NCI-H82 treated with DMSO at 0.1 percent for 48 hours (cell line): ENCODE measurements around the gene MTMR2.
A peak's percentile ranks its signal among the peaks of the same experiment; 100 is the strongest.
"Not testable (repeated sequence)": the region's sequence is repeated elsewhere in the genome, so short reads cannot be mapped to it uniquely, and the experiment has no call there.

Experiments used
- DNase-seq: peaks from one replicate; lab custom pipeline; 2025; ENCODE audit not compliant: unreplicated experiment; lab: John Stamatoyannopoulos, UW

MTMR2 gene

GRCh38 chr11:95886462-95886861 lies 37.4 kb downstream of the MTMR2 start:
- DNase-seq = no peak

- no peak for DNase-seq
Measured at GRCh38 chr11:95884802-95885201, 39.1 kb downstream of the MTMR2 start.

GRCh38 chr11:95884376-95884775 lies 39.5 kb downstream of the MTMR2 start:
- DNase-seq = no peak

GRCh38 chr11:95883381-95883780 lies 40.5 kb downstream of the MTMR2 start:
- no peak for DNase-seq

DNA sequence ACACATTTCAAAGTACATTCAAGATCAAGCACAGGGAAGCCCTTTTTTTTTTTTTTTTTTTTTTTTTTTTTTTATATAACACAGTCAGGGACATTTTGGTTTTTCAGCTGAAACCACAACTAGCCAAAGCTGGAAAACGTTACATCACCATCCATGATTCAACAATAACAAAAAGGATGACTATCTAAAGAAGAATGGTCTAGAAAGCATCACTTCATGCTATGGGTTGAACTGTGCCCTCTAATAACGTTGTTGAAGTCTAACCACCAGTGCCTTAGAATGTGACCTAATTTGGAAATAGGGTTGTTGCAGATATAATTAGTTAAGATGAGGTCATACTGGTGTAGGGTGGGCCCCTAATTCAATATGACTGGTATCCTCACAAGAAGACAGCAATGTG lies 46.6 kb downstream of the MTMR2 start:
- DNase-seq = no peak

GRCh38 chr11:95870877-95871276 lies 53.0 kb downstream of the MTMR2 start:
- DNase-seq = not testable (repeated sequence)

DNA sequence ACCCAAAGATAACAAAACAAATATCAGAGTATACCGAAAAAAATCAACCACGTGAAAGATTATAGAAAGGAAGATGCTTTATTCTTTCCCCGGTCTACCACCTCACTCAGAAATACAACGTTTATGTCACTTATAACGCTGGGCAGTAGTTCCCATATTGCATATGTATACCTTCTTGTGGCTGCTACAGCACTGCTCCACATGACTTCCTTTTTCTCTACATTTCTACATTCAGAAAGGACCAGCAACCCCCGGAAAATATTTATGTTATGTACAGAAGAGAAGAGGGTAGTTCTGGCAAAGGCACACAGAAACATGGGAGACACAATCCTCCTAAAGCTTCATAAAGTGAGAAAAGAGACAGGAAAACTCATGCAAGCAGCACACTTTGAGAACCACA lies 56.8 kb downstream of the MTMR2 start:
- no peak for DNase-seq

DNA sequence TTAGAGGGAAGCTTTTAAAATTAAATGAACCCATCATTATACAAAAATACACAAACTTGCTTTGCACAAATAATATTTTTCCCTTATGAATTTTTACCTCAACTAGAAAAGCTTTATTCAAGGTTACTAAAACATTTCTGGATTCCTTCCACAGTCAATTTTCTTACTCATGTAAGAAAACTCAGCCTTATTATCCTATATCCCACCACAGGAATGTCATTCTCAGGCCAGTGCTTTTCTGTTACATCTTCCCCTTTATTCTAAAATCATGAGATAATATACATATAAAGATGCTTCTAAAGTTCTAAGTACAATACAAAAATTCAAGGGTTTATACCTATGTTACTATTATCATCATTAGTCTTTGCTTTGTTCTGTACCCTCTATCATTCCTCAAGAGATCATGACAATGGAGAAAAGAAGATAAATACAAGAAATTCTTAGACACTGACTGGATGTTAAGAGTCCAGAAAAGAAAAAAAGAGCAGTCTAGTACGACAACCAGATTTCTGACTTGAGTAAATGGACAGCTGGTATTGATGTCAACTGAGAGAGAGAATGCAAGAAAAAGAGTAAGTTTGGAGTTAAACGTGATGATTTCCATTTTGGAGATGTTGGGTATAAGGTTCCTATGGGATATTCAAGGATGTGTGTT lies 60.3 kb downstream of the MTMR2 start:
- no peak for DNase-seq

DNA sequence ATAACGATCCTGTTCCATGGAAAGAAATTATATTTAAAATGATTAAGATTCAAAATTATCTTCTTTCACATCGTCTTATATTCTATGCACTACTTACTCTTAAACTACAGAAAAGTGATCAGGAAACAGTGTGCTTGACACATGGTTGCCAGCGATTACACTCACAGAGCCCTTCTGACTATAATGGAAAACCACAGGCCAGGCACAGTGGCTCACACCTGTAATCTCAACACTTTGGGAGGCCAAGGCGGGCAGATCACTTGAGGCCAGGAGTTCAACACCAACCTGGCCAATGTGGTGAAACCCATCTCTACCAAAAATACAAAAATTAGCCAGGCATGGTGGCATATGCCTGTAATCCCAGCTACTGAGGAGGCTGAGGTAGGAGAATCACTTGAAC lies 63.9 kb downstream of the MTMR2 start:
- not testable (repeated sequence) for DNase-seq

- not testable (repeated sequence) for DNase-seq
Measured at GRCh38 chr11:95854362-95854761, 69.5 kb downstream of the MTMR2 start.

DNA sequence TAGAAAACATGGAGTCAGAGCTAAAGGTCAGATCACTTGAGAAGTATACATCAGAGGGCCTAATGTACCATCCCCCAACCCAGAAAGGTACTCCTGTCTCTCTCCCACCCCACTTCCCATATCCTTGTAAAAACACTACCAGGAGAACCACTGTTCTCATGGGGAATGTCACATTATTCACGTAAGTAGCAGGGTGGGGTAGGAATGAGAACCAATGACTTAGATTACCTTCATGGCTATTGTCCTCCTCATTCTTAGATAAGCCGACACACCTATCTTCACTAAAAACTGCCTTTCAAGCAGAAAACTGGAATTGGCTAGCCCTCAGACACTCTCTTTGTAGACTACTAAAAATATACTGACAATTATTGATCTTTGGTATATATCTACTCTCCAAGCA lies 70.0 kb downstream of the MTMR2 start:
- no peak for DNase-seq

DNA sequence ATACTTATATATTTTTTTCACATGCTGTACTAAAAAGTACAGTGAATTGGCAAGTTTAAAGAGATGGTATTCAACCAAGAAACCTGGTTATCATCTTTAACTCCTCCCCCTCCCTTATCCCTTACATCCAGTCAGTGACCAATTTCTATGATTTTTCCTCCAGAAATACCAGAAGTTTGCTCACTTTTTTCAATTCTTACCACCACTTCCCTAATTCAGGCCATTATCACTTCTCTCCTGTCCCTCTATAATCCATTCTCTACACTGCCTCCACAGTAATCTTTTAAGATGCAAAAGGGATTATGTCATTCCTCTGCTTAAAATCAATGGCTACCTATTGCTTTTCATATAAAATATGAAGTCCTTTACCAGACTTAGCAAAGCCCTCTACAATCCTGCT lies 70.8 kb downstream of the MTMR2 start:
- peak; percentile 49 for DNase-seq

DNA sequence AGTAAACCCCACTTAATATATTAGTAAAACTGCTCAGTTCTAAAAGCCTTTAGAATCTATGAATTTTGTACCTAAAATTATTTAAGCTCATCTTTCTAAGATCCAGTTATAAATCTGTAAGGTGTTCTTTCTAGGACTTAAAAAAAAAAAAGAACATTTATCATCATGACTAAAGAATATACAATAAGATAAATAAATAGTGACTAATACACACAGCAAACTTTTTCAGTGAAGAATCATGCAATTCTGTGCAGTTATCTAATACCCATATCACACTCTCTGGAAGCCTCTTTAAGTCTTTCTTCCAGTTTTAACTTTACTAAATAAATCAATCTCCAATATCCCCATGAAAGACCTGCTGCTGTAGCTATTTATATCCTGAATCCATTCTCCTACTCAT lies 73.8 kb downstream of the MTMR2 start:
- DNase-seq = no peak

DNA sequence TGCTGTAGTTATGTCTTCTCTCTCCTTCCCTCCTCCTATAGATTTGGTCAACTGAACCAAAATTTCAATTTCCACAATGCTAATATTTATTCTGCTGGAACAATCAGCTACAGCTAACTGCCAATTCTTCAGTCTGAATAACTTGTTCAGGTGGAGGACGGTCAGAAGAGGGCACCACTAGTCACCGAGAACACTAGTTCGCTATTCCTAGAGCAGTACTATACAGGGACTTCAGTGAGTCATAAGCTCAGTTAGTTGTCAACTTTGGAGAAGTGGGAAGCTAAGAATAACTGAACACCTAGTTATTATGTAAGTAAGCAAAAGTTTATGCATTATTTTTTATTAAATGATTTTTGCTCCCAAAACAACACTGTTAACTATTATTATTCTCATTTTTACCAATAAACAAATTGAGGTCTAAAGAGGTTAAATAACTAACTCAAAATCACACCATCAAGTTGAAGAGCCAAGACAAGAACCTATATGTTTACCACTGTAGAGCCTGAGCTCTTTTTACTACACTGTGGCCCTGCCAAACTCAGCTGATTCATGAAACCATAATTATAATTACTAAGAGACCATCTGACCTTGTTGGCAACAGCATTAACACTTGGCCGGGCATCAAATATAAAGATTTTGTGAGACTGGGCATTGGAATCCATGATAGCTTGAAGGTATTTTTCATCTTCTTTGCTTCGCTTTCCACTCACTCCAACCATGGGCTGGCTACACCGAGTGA lies 74.7 kb downstream of the MTMR2 start:
- peak; percentile 15 for DNase-seq

DNA sequence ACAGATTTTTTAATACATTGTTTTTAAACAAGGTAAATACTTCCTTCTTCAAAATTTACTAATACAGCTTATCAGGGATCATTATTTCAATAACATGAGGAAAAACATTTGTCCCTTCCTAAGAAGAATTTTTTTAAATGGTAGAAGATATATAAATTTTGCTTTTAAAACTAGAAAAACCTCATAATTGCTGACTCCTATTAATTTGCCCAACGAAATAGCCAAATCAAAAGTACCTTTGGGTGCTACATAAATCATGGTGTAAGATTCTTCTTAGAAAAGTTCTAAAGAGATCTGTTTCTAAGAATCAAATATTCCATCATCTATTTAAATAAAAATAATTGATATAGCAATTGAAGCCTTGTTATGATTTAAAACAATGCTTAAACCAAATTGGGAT lies 78.7 kb downstream of the MTMR2 start:
- DNase-seq = no peak

- peak; percentile 62 for DNase-seq
Measured at GRCh38 chr11:95835768-95836488, 88.0 kb downstream of the MTMR2 start.

GRCh38 chr11:95835351-95835750 lies 88.6 kb downstream of the MTMR2 start:
- DNase-seq = no peak

GRCh38 chr11:95833378-95833777 lies 90.5 kb downstream of the MTMR2 start:
- no peak for DNase-seq

GRCh38 chr11:95832763-95833162 lies 91.1 kb downstream of the MTMR2 start:
- no peak for DNase-seq

DNA sequence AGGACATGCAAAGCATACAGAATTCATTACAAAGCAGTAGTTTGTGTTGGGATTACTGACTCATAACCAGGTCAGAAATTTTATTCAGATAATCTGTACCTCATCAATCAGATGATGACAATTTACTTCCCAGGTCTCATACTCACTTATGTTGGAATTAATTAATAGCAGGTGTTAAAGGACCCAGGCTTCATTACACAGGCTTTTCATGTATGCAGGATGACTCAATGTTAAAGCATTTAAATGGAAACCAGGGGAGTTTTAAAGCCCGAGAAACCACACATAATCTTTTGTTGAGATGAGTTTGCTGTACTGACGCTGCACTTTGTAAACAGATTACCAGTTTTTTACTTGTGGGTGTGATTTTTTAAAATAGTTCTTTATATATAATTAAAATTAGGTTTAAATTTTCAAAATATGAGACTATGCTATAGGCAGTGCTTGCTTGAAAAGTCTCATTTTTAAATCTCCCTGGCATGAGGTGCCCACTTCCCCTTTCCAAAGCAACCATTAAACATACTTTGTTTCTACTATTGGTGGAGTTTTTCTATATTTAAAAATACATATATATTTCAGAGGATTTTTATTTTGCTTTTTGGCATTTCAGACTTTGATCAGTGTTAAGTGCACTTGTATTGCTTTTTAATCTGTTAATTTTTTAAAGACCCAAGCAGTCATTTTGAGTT lies 92.6 kb downstream of the MTMR2 start:
- DNase-seq = no peak

DNA sequence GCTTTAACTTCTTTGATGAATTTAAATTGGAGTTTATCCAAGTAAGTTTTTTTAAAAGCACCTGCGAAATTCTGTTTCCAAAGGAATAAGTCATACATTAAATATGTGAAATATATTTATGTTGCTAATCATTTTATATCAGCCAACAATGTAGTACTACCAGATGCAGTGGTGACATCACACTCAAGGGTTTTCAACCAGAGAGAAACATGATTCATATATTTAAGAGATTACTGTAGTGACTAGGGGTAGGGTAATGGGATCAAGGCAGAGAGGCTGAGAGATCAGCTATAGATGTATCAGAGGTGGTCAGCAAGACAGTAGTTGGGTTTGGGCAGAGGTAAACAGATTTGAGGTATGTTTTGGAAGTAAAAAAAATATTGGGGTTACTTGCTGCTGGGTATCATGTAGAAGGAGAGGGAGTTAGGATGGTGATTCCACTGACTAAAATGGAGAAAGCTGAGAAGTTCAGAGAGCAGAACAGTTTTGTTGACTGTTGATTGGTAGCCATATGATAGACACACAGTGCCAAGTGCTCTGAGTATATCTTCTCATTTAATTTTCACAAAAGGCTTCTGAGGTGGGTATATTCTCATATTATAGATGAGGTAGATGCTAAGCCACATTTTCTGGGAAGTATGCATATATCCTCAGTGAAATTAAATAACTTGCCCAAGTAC lies 94.2 kb downstream of the MTMR2 start:
- no peak for DNase-seq
